SU-DHL-6 (cell line): Measurements from ENCODE around the gene COL5A1.

Source experiments
- CTCF ChIP-seq: fragments of 200-600 bp; sonication (generic); IDR thresholded peaks from one replicate; pipeline ENCODE4 v1.5.1; 2017; ENCODE audit warnings: antibody characterized with exemption, mild to moderate bottlenecking, low read length, moderate library complexity; ENCODE audit not compliant: insufficient read depth, poor library complexity, severe bottlenecking
- EZH2phosphoT487 ChIP-seq: fragments of 200-600 bp; sonication (generic), shearing (Covaris generic); conservative IDR thresholded peaks from 2 replicates; pipeline ENCODE4 v1.6.1; 2018; ENCODE audit warnings: mild to moderate bottlenecking, antibody characterized with exemption, low read length, moderate library complexity, mixed read lengths

- TF ChIP-seq CTCF (no peak), EZH2phosphoT487 (no peak)
Observed at GRCh38 chr9:134617246-134617645, 24.4 kb upstream of the COL5A1 start.
